ENCODE data around the gene PLCD3. TPM values are rescaled to one million over a fixed set of nuclear protein-coding genes. Genes with fewer than 3 reads are reported as not detected.
A peak's percentile ranks its signal among the peaks of the same experiment; 100 is the strongest.

PLCD3 gene
- total and polyA plus RNA-seq, 9 of the 15 experiments (the other 6 are each of a cell fraction or from before 2014, with no cell fraction given): 0.20 to 22.6 (median 7.5) TPM

GRCh38 chr17:45147581-45148182 lies 15.4 kb upstream of the PLCD3 start (continued):
- no peak for TF ChIP-seq HOMEZ (CRISPR knock-in tag; IDR thresholded peaks at IDR 0.05)
- no peak for TF ChIP-seq MBD1 (CRISPR knock-in tag; IDR thresholded peaks at IDR 0.05)
- no peak for TF ChIP-seq MCM2 (IDR thresholded peaks at IDR 0.05; ENCODE audit: low read depth)
- TF ChIP-seq YY1 (IDR thresholded peaks at IDR 0.05; ENCODE audit: borderline replicate concordance in 1 of 3, control insufficient read depth in 1 of 3, extremely low read depth in 1 of 3, insufficient read depth in 3 of 3, insufficient read length in 1 of 3, insufficient replicate concordance in 2 of 3, low read depth in 1 of 3, low read length in 2 of 3): peak in 2 of 3 experiments; percentile 2 to 5
- TF ChIP-seq NUFIP1 (IDR thresholded peaks at IDR 0.05; ENCODE audit: partially characterized antibody): peak; percentile 93
- TF ChIP-seq MEF2D (tag; conservative IDR thresholded peaks at IDR 0.05; ENCODE audit: low read depth): peak; percentile 17; the same call in 1 of the 2 replicates
- no peak for TF ChIP-seq ZNF79 (CRISPR knock-in tag; IDR thresholded peaks at IDR 0.05; ENCODE audit: low read depth)
- TF ChIP-seq NFXL1 (CRISPR knock-in tag; IDR thresholded peaks at IDR 0.05): peak; percentile 83; the same call in 1 of the 2 replicates
- TF ChIP-seq HBP1 (CRISPR knock-in tag; IDR thresholded peaks at IDR 0.05): peak; percentile 68; the same call in 1 of the 2 replicates
- TF ChIP-seq POLR2AphosphoS5 (IDR thresholded peaks at IDR 0.05; ENCODE audit: control insufficient read depth, insufficient read depth, low read depth, low read length): peak; percentile 49; the same call in 1 of the 2 replicates
- no peak for TF ChIP-seq JUN (IDR thresholded peaks at IDR 0.05; ENCODE audit: borderline replicate concordance, low read depth, low read length)
- TF ChIP-seq JUN (CRISPR knock-in tag; IDR thresholded peaks at IDR 0.05; ENCODE audit: borderline replicate concordance): no peak
- TF ChIP-seq SMARCC2 (IDR thresholded peaks at IDR 0.05; ENCODE audit: low read depth): no peak
- no peak for TF ChIP-seq PURB (CRISPR knock-in tag; IDR thresholded peaks at IDR 0.05; ENCODE audit: low read depth)
- no peak; the same call in 1 of the 2 replicates for TF ChIP-seq HOXB6 (CRISPR knock-in tag; IDR thresholded peaks at IDR 0.05; ENCODE audit: borderline replicate concordance)
- TF ChIP-seq RBM17 (IDR thresholded peaks at IDR 0.05; ENCODE audit: borderline replicate concordance, low read depth, low read length): no peak
- peak; percentile 81; the same call in 1 of the 2 replicates for TF ChIP-seq ZNF76 (CRISPR knock-in tag; IDR thresholded peaks at IDR 0.05; ENCODE audit: borderline replicate concordance)
- no peak for TF ChIP-seq ATF6 (CRISPR knock-in tag; IDR thresholded peaks at IDR 0.05)
- no peak for TF ChIP-seq SIN3A (IDR thresholded peaks at IDR 0.05; ENCODE audit: borderline replicate concordance in 2 of 2, control insufficient read depth in 1 of 2, low read depth in 2 of 2, low read length in 2 of 2)

All from K562 (cell line).